NCI-H526 treated with DMSO at 0.1 percent for 48 hours (cell line): Measurements from ENCODE around the gene MIER3.
"Not testable (repeated sequence)": the region's sequence is repeated elsewhere in the genome, so short reads cannot be mapped to it uniquely, and the experiment has no call there.

Experiments
- DNase-seq: peaks from one replicate; lab custom pipeline; 2025; lab: John Stamatoyannopoulos, UW

Gene MIER3, protein sequence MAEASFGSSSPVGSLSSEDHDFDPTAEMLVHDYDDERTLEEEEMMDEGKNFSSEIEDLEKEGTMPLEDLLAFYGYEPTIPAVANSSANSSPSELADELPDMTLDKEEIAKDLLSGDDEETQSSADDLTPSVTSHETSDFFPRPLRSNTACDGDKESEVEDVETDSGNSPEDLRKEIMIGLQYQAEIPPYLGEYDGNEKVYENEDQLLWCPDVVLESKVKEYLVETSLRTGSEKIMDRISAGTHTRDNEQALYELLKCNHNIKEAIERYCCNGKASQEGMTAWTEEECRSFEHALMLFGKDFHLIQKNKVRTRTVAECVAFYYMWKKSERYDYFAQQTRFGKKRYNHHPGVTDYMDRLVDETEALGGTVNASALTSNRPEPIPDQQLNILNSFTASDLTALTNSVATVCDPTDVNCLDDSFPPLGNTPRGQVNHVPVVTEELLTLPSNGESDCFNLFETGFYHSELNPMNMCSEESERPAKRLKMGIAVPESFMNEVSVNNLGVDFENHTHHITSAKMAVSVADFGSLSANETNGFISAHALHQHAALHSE

DNA sequence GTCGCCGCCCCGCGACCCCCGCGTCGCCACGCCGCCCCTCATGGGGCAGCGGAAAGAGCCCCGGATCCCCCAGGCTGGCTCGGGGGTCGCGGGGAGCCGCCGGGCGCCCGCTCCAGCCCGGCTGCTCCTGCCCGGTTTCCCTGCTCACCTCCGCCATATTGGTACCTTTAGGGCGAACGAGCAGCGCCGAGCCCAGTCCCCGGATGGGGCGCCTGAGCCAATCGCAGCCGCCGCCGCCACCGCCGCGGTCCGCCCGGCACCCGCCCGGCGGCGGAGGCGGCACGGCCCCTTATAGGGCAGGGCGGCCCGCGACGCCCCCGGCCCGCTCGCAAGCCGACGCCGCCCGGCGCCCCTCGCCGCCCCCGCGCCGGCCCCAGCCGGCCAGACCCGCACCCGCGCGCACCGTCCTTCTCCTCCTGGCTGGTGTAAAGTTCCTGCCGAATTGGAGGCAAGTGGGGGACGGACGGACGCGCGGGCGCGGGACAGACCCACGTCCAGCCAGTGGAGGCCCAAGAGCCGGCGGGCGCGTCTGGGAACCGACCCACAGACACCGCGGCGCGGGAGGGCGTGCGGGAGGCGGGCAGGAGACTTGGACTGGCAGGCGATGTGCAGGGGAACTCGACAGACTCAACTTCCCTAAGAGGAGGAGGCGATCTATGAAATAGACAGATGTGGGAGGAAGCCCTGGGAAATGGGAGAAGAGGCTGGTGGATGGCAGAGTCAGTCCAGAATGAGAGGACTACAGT is at the start of gene MIER3:
Gene MIER3, minus strand, starts transcription at position 178 of the 746 bp plus-strand sequence. Its CDS starts 21 bp downstream, at position 157.
- DNase-seq: peak; percentile 26

DNA sequence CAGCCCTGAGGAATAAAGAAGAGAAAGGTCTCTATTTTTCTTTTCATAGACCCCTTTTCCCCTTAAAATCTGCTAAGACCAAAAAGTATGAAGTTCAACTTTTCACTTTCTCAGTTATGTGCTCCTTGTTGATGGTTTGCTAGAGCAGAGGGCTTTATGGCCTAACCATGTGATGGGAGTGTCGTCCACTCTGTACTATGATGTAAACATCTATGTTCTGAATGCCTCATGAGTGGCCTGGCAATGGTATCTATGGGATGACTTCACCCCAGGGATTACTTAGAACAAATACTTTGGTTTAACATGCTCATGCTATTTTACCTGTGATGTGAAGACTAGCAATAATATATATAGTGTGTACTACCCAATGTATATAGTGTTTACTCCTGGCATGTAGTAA is 43.7 kb upstream of the MIER3 start:
- DNase-seq: no peak

- DNase-seq: no peak
Observed at GRCh38 chr5:56993241-56993640, 41.3 kb upstream of the MIER3 start.

DNA sequence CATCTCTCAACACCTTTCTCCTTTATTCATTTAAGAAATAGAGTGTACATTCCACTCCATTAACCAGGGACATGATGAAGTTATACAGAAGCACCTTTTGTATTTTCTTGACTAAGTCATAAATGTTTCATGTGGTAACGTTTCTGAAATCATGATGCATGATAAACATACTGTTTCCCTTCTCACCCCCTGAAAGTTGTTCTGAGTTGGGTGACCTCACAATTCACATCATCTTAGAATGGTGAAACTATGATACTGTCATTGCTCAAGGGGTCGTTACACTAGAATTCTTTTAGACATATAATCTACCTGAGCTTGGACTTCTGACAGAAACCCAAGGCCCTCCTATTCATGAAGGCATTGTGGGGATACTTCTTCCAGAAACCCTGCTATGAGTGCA is 37.8 kb upstream of the MIER3 start:
- DNase-seq: no peak

GRCh38 chr5:56988490-56988889 is 36.6 kb upstream of the MIER3 start:
- no peak for DNase-seq

GRCh38 chr5:56987171-56987570 is 35.2 kb upstream of the MIER3 start:
- no peak for DNase-seq

DNA sequence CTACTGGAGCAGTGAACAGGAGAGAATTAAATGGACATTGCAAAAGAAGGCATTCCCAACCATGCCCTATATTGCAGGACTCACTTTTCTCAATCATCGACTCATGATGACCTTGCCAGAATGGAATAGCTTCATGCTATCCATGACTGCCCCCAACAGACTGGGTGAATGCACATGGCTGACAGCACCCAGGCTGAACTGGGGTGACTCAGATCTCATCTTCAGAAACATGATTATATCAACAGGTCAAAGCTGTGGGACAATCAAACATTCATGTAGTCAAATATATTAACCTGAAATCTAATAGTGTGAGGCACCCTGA is 34.7 kb upstream of the MIER3 start:
- no peak for DNase-seq

DNA sequence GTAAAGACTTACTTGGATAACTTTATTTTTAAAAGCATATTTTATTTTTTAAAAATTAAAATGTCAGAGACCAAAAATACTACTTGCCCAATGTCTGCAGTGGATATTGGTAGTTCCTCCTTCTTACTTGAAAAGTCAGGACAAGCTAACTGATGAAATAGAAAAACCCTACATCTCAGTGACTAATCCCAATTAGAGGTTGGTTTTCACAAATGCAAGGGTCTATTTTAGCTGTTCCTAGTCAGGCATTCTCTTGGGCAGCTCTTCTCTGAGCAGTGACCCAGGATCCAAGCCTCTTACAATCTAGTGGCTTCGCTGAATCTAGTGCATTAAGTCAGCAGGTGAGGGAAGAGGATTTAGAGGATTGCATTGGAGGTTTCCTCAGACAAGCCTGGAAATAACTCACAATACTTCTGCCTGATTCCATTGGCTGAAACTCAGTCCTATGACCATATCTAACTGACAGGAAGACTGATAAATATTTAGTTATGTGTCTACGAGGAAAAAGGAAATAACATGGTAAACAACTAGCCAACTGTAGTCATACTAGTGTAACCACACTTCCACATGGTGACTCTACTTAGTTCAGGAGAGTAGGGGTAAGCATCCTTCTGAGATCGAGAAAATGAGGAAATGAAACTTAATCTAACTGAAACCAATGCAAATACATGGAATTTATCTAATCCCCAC is 34.2 kb upstream of the MIER3 start:
- DNase-seq: no peak

- DNase-seq: no peak
Observed at GRCh38 chr5:56984445-56984844, 32.5 kb upstream of the MIER3 start.

- DNase-seq: no peak
Observed at GRCh38 chr5:56983593-56984361, 31.9 kb upstream of the MIER3 start.

DNA sequence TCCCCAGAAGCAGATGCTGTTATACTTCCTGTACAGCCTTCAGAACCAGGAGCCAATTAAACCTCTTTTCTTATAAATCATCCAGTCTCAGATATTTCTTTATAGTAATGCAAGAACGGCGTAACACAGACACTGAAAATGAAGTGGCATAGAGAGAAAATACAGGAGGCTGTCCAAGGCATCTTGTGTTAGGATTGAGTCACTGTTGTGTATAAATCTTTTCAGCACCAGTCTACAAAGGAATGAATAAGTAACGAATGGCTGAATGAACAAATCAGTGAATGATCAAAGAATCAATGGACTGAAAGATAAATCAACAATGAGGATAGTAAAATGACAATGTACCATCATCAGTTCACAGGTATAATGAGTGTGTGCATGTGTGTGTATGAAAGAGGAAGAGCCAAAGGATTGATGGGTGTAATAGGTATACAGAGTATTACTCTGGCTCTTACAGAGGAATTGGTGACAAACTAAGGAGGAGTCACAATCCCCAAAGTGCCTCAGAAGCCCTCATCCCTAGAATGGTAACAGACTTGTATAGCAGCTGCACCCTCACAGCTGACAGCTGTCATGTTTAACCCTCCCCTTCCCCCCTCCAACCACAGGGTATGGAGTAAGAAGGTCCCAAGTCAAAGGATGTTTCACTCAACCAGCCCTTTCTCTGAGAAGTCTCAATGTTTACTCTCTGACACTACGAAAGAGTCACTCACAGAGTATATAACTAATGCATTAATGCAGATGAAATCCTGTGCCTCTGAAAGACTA is 29.8 kb upstream of the MIER3 start:
- DNase-seq: no peak

GRCh38 chr5:56979968-56980367 is 28.0 kb upstream of the MIER3 start:
- DNase-seq: no peak

- DNase-seq: not testable (repeated sequence)
Observed at GRCh38 chr5:56979526-56979925, 27.6 kb upstream of the MIER3 start.

DNA sequence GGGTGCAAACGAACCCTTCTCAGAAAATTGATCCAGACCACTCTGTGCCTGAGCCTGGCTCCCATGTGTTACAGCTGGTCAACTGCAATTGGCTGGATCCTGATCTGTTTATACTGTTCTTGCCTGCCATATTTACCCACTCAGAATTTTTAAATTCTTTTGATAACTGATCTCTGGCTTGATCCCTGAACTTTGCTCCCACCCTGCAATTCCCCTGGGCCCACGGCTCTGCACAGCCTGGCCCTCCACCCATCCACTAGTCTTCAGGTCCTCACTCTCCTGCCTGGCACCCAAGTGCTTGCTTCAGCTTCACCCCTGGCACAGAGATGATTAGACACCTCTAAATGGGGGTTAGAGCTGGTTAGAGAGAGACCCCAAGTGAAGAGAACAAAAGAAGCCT is 25.9 kb upstream of the MIER3 start:
- no peak for DNase-seq

DNA sequence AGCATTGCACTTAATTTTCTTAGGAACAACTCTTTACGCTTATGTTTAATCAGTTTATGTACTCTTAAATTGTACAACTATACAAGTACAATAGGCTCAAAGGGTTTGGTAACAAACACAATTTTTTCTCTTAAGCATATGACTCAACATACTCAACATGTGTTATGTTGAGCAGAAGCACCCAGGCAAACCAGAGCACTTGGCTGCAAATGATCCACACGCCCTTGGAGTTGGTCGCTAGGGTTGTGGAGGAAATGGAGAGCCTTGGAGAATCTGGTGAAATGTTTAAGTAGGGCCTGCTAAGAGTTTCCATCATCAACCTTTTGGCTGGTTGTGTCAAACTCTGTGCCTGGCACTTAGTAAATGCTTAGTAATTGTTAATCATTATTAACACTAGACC is 25.1 kb upstream of the MIER3 start:
- no peak for DNase-seq

GRCh38 chr5:56974241-56974640 is 22.3 kb upstream of the MIER3 start:
- no peak for DNase-seq

- no peak for DNase-seq
Observed at GRCh38 chr5:56973473-56973872, 21.6 kb upstream of the MIER3 start.

- no peak for DNase-seq
Observed at GRCh38 chr5:56971275-56971674, 19.4 kb upstream of the MIER3 start.

- DNase-seq: no peak
Observed at GRCh38 chr5:56964173-56964572, 12.2 kb upstream of the MIER3 start.

DNA sequence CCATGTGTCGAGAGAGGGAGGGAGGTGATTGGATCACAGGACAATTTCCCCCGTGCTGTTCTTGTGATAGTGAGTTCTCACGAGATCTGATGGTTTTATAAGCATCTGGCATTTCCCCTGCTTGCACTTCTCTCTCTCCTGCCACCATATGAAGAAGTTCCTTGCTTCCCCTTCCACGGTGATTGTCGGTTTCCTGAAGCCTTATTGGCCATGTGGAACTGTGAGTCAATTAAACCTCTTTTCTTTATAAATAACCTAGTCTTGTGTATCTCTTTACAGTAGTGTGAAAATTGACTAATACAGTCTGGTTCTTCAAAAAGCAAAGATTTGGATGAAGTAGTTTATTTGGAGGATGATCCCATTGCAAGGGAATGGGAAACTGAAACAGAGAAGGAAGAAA is 11.3 kb upstream of the MIER3 start:
- no peak for DNase-seq

- DNase-seq: no peak
Observed at GRCh38 chr5:56962286-56962685, 10.4 kb upstream of the MIER3 start.
